Small intestine (tissue), 7 donors: ENCODE measurements around the gene CASP7. TPM values are rescaled to one million over a fixed set of nuclear protein-coding genes. Genes with fewer than 3 reads are reported as not detected.

Source experiments
- DNase-seq, 2 donors: peaks; one replicate each; pipeline versions ENCODE4 v3.0.0 to v3.0.0-alpha.2; 2013
- FAIRE-seq: peaks from 2 replicates; lab custom pipeline; 2012; peaks lifted over from hg19 to GRCh38; lab: Jason Lieb, UNC
- H3K27ac ChIP-seq, 3 donors: one replicate each; pipeline ENCODE4 v1.5.1; 2013; ENCODE audit warnings: low read length in 2 of 3, mild to moderate bottlenecking in 2 of 3, control low read depth in 1 of 3, inconsistent platforms in 1 of 3, low read depth in 1 of 3, moderate library complexity in 1 of 3
- H3K27me3 ChIP-seq, 3 donors: one replicate each; pipeline ENCODE4 v1.6.1; 2013; ENCODE audit warnings: low read length in 3 of 3, inconsistent platforms in 1 of 3; ENCODE audit not compliant: control insufficient read depth in 3 of 3, insufficient read depth in 3 of 3
- H3K36me3 ChIP-seq, 3 donors: one replicate each; pipeline ENCODE4 v1.6.1; 2013; ENCODE audit warnings: low read length in 3 of 3, inconsistent platforms in 1 of 3, low read depth in 1 of 3, mild to moderate bottlenecking in 1 of 3, moderate library complexity in 1 of 3; ENCODE audit not compliant: control insufficient read depth in 3 of 3, insufficient read depth in 2 of 3
- H3K4me1 ChIP-seq, 3 donors: one replicate each; pipeline ENCODE4 v1.6.1; 2013; ENCODE audit warnings: low read length in 2 of 3, inconsistent platforms in 1 of 3, low read depth in 1 of 3, mild to moderate bottlenecking in 1 of 3, moderate library complexity in 1 of 3; ENCODE audit not compliant: control insufficient read depth in 3 of 3, insufficient read depth in 2 of 3
- H3K4me3 ChIP-seq, 3 donors: one replicate each; pipeline ENCODE4 v1.5.1; 2013; ENCODE audit warnings: low read length in 3 of 3, control low read depth in 1 of 3, inconsistent platforms in 1 of 3, low read depth in 1 of 3, mild to moderate bottlenecking in 1 of 3, moderate library complexity in 1 of 3
- H3K9me3 ChIP-seq, 2 donors: one replicate each; pipeline ENCODE4 v1.6.1; 2013; ENCODE audit warnings: low read depth in 1 of 2, low read length in 1 of 2; ENCODE audit not compliant: control insufficient read depth in 2 of 2, insufficient read depth in 1 of 2
- WGBS, 3 donors: extraction: QIAGEN DNeasy Blood & Tissue Kit; methylation state at CpG; one replicate each; pipeline ENCODE4 v1.1.7; 2013; 5-methylcytosine and 5-hydroxymethylcytosine counted together
- polyA plus RNA-seq, 4 donors: library from polyadenylated mRNA; stranded (reverse) in 3 of 4; unstranded in 1 of 4; fragments of 200-250 nt in 3 of 4; fragments of 120-200 nt in 1 of 4; gene quantifications; one replicate each; pipeline versions ENCODE4 v1.2.1 to v1.2.3, GENCODE V29; 2013
- donor health status: healthy with polysubstance abuse.
- donor health status: control.
- donor health status: control.
- donor health status: Bipolar disorder and iron deficiency.
- donor health status: healthy.

The CASP7 gene
- polyA plus RNA-seq, 4 donors: 33.5 to 139 (median 74.8) TPM

- 57 to 65% (median 60%) methylated on average over 5 of the region's 5 CpGs for WGBS, 3 donors
- no peak for FAIRE-seq
Measured at GRCh38 chr10:113681533-113682470, 2.1 kb downstream of the CASP7 start.

GRCh38 chr10:113683300-113683699 lies 3.6 kb downstream of the CASP7 start:
- peaks cover 0 to 4% (median 0%) of the 10 kb centered on the region in 3 donors for H3K36me3 ChIP-seq
- peaks cover 0 to 5% of the 10 kb centered on the region in 2 donors for H3K9me3 ChIP-seq
- WGBS, 3 donors: 86 to 88% (median 87%) methylated on average over 2 of the region's 2 CpGs
- H3K27me3 ChIP-seq: no peaks in the 10 kb centered on the region
- H3K4me3 ChIP-seq: no peak overlapping the region
- H3K27ac ChIP-seq: no peak overlapping the region
- no peak for FAIRE-seq
- no peak for DNase-seq
- peaks cover 5 to 13% (median 6%) of the 10 kb centered on the region in 3 donors for H3K4me1 ChIP-seq

More at GRCh38 chr10:113681533-113682470, 2.1 kb downstream of the CASP7 start:
- Histone ChIP-seq H3K36me3 (peaks cover 0 to 4% (median 0%) of the 10 kb centered on the region in 3 donors), H3K9me3 (no peaks in the 10 kb centered on the region), H3K27ac (peak overlapping the region in 2 of 3 donors; percentile 62 to 98), H3K4me1 (peaks cover 5 to 13% (median 6%) of the 10 kb centered on the region in 3 donors), H3K27me3 (no peaks in the 10 kb centered on the region), H3K4me3 (peak overlapping the region in 1 of 3 donors; percentile 98)
- DNase-seq: no peak

GRCh38 chr10:113686028-113686427 lies 6.3 kb downstream of the CASP7 start:
- peak; percentile 62 for FAIRE-seq
- Histone ChIP-seq H3K36me3 (peaks cover 0 to 7% (median 3%) of the 10 kb centered on the region in 3 donors), H3K4me3 (no peak overlapping the region), H3K27ac (peak overlapping the region in 1 of 3 donors; percentile 48), H3K27me3 (no peaks in the 10 kb centered on the region), H3K4me1 (peaks cover under 1 to 14% (median 13%) of the 10 kb centered on the region in 3 donors), H3K9me3 (peaks cover 0 to 11% of the 10 kb centered on the region in 2 donors)
- peak in 1 of 2 donors; percentile 75 for DNase-seq
- 20 to 64% (median 42%) methylated on average over 3 of the region's 3 CpGs for WGBS, 3 donors

- WGBS, 3 donors: 92 to 99% (median 92%) methylated on average over 4 of the region's 4 CpGs
- peaks cover 0 to 21% of the 10 kb centered on the region in 2 donors for H3K9me3 ChIP-seq
- no peak for FAIRE-seq
- no peaks in the 10 kb centered on the region for H3K27me3 ChIP-seq
- H3K4me1 ChIP-seq: peaks cover 0 to 13% (median 7%) of the 10 kb centered on the region in 3 donors
- no peak for DNase-seq
- no peak overlapping the region for H3K4me3 ChIP-seq
- no peak overlapping the region for H3K27ac ChIP-seq
- peaks cover 0 to 13% (median 7%) of the 10 kb centered on the region in 3 donors for H3K36me3 ChIP-seq
Measured at GRCh38 chr10:113687037-113687436, 7.3 kb downstream of the CASP7 start.

- Histone ChIP-seq H3K9me3 (peaks cover 0 to 36% of the 10 kb centered on the region in 2 donors), H3K36me3 (peaks cover 3 to 20% (median 5%) of the 10 kb centered on the region in 3 donors), H3K27ac (peak overlapping the region in 1 of 3 donors; percentile 41), H3K27me3 (no peaks in the 10 kb centered on the region), H3K4me1 (peaks cover 0 to 9% (median 0%) of the 10 kb centered on the region in 3 donors), H3K4me3 (no peak overlapping the region)
- WGBS, 3 donors: 50 to 78% (median 71%) methylated on average over 1 of the region's 1 CpG
- peak in 1 of 2 donors; percentile 27 for DNase-seq
- peak; percentile 64 for FAIRE-seq
Measured at GRCh38 chr10:113689057-113689456, 9.3 kb downstream of the CASP7 start.

- no peaks in the 10 kb centered on the region for H3K27me3 ChIP-seq
- H3K36me3 ChIP-seq: peaks cover 3 to 24% (median 5%) of the 10 kb centered on the region in 3 donors
- FAIRE-seq: no peak
- H3K4me3 ChIP-seq: no peak overlapping the region
- 68 to 75% (median 70%) methylated on average over 3 of the region's 3 CpGs for WGBS, 3 donors
- no peak for DNase-seq
- peak overlapping the region in 1 of 3 donors; percentile 4 for H3K27ac ChIP-seq
- H3K4me1 ChIP-seq: peaks cover 0 to 9% (median 0%) of the 10 kb centered on the region in 3 donors
- H3K9me3 ChIP-seq: peaks cover 0 to 41% of the 10 kb centered on the region in 2 donors
Measured at GRCh38 chr10:113689574-113689973, 9.9 kb downstream of the CASP7 start.

GRCh38 chr10:113690749-113691148 lies 11.0 kb downstream of the CASP7 start:
- peaks cover 0 to 49% of the 10 kb centered on the region in 2 donors for H3K9me3 ChIP-seq
- FAIRE-seq (no peak), DNase-seq (peak in 1 of 2 donors; percentile 65)
- WGBS, 3 donors: 29 to 59% (median 38%) methylated on average over 3 of the region's 3 CpGs
- H3K27me3 ChIP-seq: no peaks in the 10 kb centered on the region
- H3K27ac ChIP-seq: no peak overlapping the region
- peaks cover 3 to 28% (median 5%) of the 10 kb centered on the region in 3 donors for H3K36me3 ChIP-seq
- no peak overlapping the region for H3K4me3 ChIP-seq
- peaks cover 0 to 9% (median 0%) of the 10 kb centered on the region in 3 donors for H3K4me1 ChIP-seq

GRCh38 chr10:113691381-113691780 lies 11.7 kb downstream of the CASP7 start:
- Histone ChIP-seq H3K4me1 (peaks cover 0 to 9% (median 0%) of the 10 kb centered on the region in 3 donors), H3K36me3 (peaks cover 3 to 28% (median 5%) of the 10 kb centered on the region in 3 donors), H3K4me3 (no peak overlapping the region), H3K9me3 (peaks cover 0 to 49% of the 10 kb centered on the region in 2 donors), H3K27ac (no peak overlapping the region), H3K27me3 (no peaks in the 10 kb centered on the region)
- FAIRE-seq (no peak), DNase-seq (no peak)
- WGBS, 3 donors: 76 to 95% (median 94%) methylated on average over 2 of the region's 2 CpGs
